Breast epithelium (tissue), 4 donors: ENCODE results near the gene PLTP. TPM values are rescaled to one million over a fixed set of nuclear protein-coding genes. Genes with fewer than 3 reads are reported as not detected.

Experiments used
- DNase-seq, 2 donors: peaks; one replicate each; pipeline ENCODE4 v3.0.0-alpha.2; 2019; ENCODE audit warnings: low spot score in 2 of 2
- H3K27ac ChIP-seq, 2 donors: fragments of 200-600 bp; sonication (generic) in 1 of 2; one replicate each; pipeline ENCODE4 v1.5.1; 2016 to 2019; ENCODE audit warnings: mild to moderate bottlenecking in 1 of 2
- H3K27me3 ChIP-seq, 2 donors: fragments of 200-600 bp; sonication (generic) in 1 of 2; one replicate each; pipeline versions ENCODE4 v1.5.1 to v1.6.0; 2017 to 2019; ENCODE audit warnings: control low read depth in 1 of 2, mild to moderate bottlenecking in 1 of 2
- H3K36me3 ChIP-seq: fragments of 200-600 bp; one replicate; pipeline ENCODE4 v1.5.1; 2019
- H3K4me1 ChIP-seq, 2 donors: fragments of 200-600 bp; sonication (generic); one replicate each; pipeline ENCODE4 v1.5.1; 2016 to 2019; ENCODE audit warnings: control low read depth in 1 of 2
- H3K4me3 ChIP-seq, 3 donors: fragments of 200-600 bp; sonication (generic); 1 replicate in 2 of 3; 2 replicates in 1 of 3; pipeline ENCODE4 v1.5.1; 2016 to 2019; ENCODE audit warnings: mild to moderate bottlenecking in 3 of 3, moderate library complexity in 2 of 3
- H3K9me3 ChIP-seq, 2 donors: fragments of 200-600 bp; sonication (generic) in 1 of 2; one replicate each; pipeline ENCODE4 v1.5.1; 2016 to 2019; ENCODE audit warnings: control low read depth in 1 of 2
- POLR2A ChIP-seq: fragments of 450-650 bp; IDR thresholded peaks from one replicate; pipeline ENCODE4 v1.6.1; 2016; ENCODE audit warnings: antibody characterized with exemption, mild to moderate bottlenecking, moderate library complexity
- POLR2AphosphoS5 ChIP-seq, 3 donors: sonication (generic); formaldehyde crosslinking; IDR thresholded peaks; one replicate each; pipeline ENCODE4 v1.6.1; 2017; ENCODE audit warnings: antibody characterized with exemption in 3 of 3
- intact Hi-C: fragments of 100-400 bp; cut with DNase I; formaldehyde crosslinking; loops from one replicate; pipeline ENCODE4 v1.15.1; 2023; ENCODE audit warnings: low total_unique reads
- total RNA-seq, 3 donors: library from RNA; depleted of rRNA; stranded (reverse); fragments of >200 nt; gene quantifications; one replicate each; pipeline ENCODE4 v1.1.0, GENCODE V29; 2016
- TF ChIP-seq, protein P1 (sequence below), 3 donors: fragments of 450-650 bp; IDR thresholded peaks; one replicate each; pipeline ENCODE4 v1.5.1; 2016 to 2017; ENCODE audit warnings: antibody characterized with exemption in 3 of 3, mild to moderate bottlenecking in 3 of 3, moderate library complexity in 3 of 3

PLTP gene
- total RNA-seq, 3 donors from 2014 or later = 78.3 to 405 (median 100.0) TPM

DNA sequence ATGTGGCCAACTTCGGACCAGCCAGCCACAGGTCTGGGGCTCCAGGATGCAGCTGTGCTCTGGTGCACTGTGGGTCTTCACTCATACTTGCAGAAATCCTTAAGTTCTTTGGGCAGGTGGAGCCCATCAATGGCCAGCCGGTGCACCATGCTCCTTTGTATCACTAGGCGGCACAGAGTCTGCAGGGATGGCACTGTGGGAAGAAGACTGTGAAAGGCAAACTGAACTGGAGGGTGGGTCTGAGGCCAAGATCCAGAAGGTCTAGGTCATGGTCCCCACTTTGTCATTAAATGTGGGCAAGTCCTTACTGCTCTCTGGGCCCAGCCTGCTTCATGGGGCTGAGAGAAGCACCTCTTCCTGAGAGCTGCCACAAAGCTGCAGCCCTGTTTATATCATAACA, 23.3 kb downstream of the PLTP start:
- no peak for DNase-seq
- TF ChIP-seq, protein P1, sequence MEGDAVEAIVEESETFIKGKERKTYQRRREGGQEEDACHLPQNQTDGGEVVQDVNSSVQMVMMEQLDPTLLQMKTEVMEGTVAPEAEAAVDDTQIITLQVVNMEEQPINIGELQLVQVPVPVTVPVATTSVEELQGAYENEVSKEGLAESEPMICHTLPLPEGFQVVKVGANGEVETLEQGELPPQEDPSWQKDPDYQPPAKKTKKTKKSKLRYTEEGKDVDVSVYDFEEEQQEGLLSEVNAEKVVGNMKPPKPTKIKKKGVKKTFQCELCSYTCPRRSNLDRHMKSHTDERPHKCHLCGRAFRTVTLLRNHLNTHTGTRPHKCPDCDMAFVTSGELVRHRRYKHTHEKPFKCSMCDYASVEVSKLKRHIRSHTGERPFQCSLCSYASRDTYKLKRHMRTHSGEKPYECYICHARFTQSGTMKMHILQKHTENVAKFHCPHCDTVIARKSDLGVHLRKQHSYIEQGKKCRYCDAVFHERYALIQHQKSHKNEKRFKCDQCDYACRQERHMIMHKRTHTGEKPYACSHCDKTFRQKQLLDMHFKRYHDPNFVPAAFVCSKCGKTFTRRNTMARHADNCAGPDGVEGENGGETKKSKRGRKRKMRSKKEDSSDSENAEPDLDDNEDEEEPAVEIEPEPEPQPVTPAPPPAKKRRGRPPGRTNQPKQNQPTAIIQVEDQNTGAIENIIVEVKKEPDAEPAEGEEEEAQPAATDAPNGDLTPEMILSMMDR (IDR thresholded peaks at IDR 0.05) = no peak
- no peak for TF ChIP-seq POLR2AphosphoS5 (IDR thresholded peaks at IDR 0.05)
- no peak for TF ChIP-seq POLR2A
- no peaks in the 10 kb centered on the region for H3K36me3 ChIP-seq
- H3K9me3 ChIP-seq = no peaks in the 10 kb centered on the region
- H3K27ac ChIP-seq = no peak overlapping the region
- no peak overlapping the region for H3K4me3 ChIP-seq
- H3K27me3 ChIP-seq = no peaks in the 10 kb centered on the region
- intact Hi-C loops = loop anchor here (2.0 kb wide), 1 partner anchor 76 kb away; the partner anchor contains the start of gene UBE2C
- peaks cover 4 to 11% of the 10 kb centered on the region in 2 donors for H3K4me1 ChIP-seq

DNA sequence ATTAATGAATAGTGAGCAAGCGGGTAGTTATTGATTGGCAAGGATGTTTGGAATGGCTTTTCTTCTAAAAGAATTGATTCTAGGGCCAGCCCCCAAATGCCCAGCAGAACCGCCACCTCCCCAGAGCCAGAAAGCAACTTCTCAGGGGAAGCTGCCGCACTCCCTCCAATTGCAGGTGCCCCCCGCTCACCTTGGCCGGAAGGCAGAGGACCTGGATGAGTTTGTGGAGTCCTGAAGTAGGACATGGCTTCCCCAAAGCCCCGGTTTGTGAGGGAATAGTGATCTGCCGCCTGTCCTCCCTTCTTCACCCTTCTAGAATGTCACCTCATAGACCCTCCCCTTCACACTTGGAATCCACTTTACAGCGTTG, 24.6 kb downstream of the PLTP start, which contains the start of gene SPATA25:
Gene SPATA25 (minus strand): TSS at position 277 of the 370 bp plus-strand sequence. CDS start 32 bp downstream, at position 245.
- intact Hi-C loops = no loop called here
- Histone ChIP-seq H3K27me3 (no peaks in the 10 kb centered on the region), H3K27ac (no peak within 1 kb of the TSS), H3K9me3 (no peaks in the 10 kb centered on the region), H3K36me3 (no peaks in the 10 kb centered on the region), H3K4me1 (peaks cover 4 to 11% of the 10 kb centered on the region in 2 donors), H3K4me3 (no peak within 1 kb of the TSS)
- no peak for TF ChIP-seq POLR2AphosphoS5 (IDR thresholded peaks at IDR 0.05)
- DNase-seq = no peak

DNA sequence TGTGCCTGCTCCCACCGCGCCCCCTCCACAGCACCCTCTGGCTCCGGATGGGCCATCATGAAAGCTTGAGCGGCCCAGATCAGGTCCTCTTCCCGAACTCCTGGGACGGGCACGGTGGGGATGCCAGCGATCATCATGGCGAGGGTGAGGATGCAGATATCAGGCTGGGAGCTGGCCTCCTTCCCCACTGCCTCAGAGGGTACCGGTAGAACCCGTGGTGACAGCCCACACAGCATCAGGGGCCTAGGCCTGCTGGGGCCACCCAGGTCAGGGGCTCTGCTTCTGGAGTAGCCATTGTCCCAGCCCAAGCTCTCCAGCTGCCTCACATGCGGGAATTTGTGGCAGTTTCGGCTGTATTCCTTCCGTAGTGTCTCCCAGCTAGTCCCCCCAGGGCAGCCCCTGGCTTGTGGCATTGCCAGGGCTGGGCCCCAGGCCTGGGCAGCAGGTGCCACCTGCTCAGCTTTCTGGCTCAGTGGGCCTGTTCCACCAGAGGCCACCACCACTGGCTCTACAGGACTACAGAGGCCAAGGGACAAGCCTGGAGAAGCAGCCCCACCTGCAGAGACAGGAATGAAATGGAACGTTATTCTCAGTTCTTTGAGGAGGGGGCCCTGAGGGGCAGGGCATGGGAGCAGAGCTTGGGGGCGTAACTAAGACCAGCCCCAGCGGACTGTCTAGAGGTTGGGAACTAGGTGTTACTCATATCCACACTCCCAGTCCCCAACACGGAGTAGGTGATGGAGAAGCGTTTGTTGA, 25.2 kb downstream of the PLTP start:
- Histone ChIP-seq H3K27ac (no peak overlapping the region), H3K27me3 (no peaks in the 10 kb centered on the region), H3K4me3 (no peak overlapping the region), H3K9me3 (no peaks in the 10 kb centered on the region), H3K36me3 (no peaks in the 10 kb centered on the region), H3K4me1 (peaks cover 4 to 6% of the 10 kb centered on the region in 2 donors)
- no peak for TF ChIP-seq POLR2AphosphoS5 (IDR thresholded peaks at IDR 0.05)
- no peak for TF ChIP-seq POLR2A
- TF ChIP-seq, protein P1 (IDR thresholded peaks at IDR 0.05) = no peak
- DNase-seq = no peak
- intact Hi-C loops = no loop called here

DNA sequence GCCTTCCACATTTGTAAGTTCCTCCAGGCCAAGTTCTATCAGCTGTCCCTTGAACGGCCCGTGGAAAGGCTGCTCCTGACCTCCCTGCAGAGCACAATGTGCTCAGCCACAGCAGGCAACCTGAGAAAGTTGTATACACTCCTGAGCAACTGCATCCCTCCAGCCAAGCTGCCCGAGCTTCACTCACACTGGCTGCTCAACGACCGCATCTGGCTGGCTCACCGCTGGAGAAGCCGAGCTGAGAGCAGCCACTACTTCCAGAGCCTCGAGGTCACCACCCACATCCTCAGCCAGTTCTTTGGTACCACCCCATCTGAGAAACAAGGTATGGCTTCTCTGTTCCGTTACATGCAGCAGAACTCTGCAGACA, 28.9 kb downstream of the PLTP start:
- Histone ChIP-seq H3K4me3 (no peak overlapping the region), H3K27ac (no peak overlapping the region), H3K9me3 (no peaks in the 10 kb centered on the region), H3K4me1 (peaks cover 0 to 6% of the 10 kb centered on the region in 2 donors), H3K36me3 (no peaks in the 10 kb centered on the region), H3K27me3 (no peaks in the 10 kb centered on the region)
- TF ChIP-seq POLR2A = no peak
- no peak for TF ChIP-seq POLR2AphosphoS5 (IDR thresholded peaks at IDR 0.05)
- TF ChIP-seq, protein P1 (IDR thresholded peaks at IDR 0.05) = no peak
- no peak for DNase-seq
- intact Hi-C loops = no loop called here

DNA sequence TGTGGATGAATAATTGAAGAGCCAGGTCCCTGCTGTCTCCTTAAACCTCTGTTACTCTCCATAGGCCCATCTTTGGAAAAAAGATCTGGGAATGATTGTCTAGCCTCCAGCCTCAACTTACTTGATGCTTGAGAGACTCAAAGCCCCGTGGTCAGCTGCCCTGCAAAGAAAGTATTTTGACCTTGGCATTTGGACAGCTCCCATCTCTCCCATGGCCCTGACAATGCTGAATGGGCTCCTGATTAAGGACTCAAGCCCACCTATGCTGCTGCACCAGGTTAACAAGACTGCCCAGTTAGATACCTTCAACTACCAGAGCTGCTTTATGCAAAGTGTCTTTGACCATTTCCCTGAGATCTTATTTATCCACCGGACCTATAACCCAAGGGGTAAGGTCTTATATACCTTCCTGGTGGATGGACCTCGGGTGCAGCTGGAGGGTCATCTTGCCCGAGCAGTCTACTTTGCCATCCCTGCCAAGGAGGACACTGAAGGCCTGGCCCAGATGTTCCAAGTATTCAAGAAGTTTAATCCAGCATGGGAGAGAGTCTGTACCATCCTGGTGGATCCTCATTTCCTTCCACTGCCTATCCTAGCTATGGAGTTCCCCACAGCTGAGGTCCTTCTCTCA, 29.4 kb downstream of the PLTP start:
- no peak for DNase-seq
- Histone ChIP-seq H3K27me3 (no peaks in the 10 kb centered on the region), H3K4me1 (peaks cover 0 to 6% of the 10 kb centered on the region in 2 donors), H3K9me3 (no peaks in the 10 kb centered on the region), H3K4me3 (no peak overlapping the region), H3K27ac (no peak overlapping the region), H3K36me3 (no peaks in the 10 kb centered on the region)
- intact Hi-C loops = no loop called here
- TF ChIP-seq POLR2A (no peak), POLR2AphosphoS5 (IDR thresholded peaks at IDR 0.05) (no peak)
- TF ChIP-seq, protein P1 (IDR thresholded peaks at IDR 0.05) = no peak
